ENCODE data around the gene RNF151.

RNF151 gene

DNA sequence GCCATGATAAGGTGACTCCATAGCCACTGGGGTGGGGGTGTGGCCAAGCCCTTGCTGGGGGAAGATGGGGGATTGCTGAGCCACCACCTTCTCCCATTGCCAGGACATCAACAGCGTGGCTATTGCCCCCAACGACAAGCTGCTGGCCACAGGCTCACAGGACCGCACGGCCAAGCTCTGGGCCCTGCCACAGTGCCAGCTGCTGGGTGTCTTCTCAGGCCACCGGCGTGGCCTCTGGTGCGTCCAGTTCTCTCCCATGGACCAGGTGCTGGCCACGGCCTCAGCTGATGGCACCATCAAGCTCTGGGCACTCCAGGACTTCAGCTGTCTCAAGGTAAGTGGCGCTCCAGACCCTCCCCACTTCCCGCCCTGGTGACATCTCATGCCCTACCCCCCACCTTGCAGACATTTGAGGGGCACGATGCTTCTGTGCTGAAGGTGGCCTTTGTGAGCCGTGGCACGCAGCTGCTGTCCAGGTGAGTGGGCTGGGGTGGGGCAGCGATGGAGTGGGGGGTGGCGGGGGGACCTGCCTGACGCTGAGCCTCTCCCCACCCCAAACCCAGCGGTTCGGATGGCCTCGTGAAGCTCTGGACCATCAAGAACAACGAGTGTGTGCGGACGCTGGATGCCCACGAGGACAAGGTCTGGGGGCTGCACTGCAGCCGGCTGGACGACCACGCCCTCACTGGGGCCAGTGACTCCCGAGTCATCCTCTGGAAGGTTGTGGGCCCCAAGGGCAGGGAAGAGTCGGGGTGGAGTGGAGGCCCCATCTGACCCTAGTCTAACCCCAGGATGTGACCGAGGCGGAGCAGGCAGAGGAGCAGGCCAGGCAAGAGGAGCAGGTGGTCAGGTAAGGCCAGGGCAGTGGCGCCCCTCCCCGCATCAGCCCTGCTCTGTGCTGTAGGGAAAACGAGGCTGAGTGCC is 10.6 kb downstream of the RNF151 start:
- no peak for DNase-seq (ENCODE audit: low spot score)

DNA sequence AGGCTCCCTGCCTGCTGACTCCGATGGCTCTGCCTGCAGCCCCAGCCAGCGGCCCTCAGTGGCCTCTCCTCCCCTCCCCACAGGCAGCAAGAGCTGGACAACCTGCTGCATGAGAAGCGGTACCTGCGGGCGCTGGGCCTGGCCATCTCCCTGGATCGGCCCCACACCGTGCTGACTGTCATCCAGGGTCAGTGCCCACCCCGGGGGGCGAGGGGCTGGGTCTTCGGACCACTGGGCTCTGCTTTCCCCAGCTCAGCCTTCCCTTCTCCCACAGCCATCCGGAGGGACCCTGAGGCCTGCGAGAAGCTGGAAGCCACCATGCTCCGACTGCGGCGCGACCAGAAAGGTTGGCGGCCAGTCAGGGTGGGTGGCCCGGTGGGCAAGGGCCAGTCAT is 11.2 kb downstream of the RNF151 start:
- DNase-seq (ENCODE audit: low spot score): no peak

DNA sequence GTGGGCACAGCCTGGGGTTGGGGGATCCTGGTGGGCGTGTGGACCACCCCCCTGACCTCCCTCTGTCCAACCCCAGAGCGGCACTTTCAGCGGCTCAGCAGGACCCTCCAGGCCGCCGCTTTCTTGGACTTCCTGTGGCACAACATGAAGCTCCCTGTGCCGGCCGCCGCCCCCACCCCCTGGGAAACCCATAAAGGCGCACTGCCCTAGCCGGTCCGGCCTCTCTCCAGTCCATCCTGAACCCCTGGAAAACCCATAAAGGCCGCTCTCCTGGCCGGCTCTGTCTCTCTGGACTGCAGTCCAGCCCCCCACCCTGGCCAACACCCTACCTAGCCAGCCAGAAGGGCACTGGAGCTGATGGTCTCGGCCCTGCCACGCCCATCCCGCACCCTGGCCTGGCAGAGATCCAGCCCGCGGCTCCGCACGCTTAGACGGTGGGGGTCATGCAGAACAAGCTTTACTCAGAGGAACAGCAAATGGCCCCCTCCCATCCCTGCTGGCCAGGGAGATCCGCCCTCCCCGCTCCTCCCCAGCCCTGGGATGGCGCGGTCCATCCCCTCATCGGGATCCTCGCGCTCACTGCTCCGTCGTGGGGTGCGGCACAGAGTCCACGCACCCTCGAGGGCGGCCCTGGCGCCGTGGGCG is 11.9 kb downstream of the RNF151 start:
- no peak for DNase-seq (ENCODE audit: low spot score)

DNA sequence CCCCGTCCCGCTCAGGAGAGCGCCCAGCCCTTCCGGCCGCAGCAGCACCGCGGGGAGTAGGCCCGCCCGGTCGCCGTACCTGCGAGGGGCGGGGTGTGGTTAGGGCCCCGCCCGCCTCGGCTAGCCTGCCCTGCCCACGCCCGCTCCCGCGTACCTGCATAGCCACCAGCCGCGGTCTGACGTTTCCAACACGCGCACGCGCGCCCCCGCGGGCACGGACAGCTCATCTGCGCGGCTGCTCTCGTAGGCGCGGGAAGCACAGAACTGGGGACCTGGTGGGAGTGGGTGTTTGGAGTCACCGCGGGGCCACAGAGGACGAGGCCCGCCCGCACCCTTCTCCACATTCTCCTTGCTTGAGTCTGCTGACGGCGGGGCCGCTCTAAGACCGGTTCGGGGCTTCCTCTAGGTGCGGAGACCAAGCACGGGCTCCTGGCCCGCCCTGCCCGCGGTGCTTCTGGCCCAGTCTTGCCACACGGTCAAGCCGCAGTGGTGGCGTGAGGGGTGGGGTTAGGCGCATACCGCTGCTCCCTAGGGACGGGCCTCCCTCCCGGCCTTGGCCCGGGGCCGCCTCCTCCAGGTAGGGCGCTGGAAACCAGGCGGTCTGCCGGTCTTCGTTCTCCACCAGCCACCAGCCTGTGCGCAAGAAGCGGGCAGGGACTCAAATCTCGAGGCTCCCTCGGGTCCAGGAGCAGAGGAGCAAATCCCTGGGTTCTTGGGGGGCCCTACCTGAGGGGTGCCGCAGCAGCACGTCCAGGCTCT is 12.8 kb downstream of the RNF151 start:
- no peak for DNase-seq (ENCODE audit: low spot score)

DNA sequence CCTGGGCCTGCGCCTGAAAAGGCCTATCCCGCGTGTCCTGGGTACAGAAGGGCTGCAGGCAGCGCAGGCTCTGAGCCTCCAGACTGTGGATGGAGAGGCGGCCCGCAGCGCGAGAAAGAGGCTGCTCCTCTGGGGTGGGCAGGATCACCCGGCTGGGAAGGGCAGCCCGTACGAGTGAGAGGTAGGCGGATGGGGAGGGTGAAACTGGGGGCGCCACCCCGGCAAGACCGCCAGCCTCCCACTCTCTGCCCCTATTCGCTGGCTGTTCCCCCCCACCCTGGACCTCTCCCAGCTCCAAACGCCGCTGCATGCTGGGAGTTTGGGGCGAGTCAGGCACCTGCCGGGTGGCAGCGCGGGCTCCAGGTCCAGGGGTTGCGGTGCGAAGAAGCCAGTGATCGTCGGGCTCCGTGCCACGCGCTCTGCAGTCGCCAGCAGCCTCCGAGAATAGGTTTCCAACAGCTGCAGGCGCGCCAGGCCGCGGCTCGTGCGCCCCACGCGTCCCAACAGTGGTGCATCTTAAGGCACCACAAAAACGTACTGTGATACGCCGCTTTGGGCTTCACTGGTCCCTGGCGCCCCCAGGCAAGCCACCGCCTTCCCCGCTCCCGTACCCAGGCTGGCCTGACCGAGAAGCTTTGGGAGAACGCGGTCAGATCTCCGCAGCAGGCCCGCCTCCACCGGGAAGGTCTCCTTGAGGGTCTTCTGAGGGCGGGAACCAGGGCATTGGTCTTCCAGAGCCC is 13.5 kb downstream of the RNF151 start:
- no peak for DNase-seq (ENCODE audit: low spot score)

DNA sequence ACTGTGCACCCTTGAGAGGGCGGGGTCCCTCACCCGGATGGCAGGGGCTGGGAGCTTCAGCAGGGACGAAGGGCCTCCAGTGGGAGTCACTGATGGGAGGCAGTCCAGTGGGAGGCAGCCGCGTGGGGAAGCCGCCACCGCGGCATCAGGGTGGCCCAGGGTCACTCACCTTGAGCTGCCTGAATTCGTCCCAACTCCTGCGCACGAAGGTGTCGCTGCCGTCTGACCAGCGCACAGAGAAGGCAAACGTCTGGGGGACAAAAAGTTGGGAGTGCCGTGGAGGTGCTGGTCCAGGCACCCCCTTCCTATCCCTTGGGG is 14.1 kb downstream of the RNF151 start:
- no peak for DNase-seq (ENCODE audit: low spot score)

DNA sequence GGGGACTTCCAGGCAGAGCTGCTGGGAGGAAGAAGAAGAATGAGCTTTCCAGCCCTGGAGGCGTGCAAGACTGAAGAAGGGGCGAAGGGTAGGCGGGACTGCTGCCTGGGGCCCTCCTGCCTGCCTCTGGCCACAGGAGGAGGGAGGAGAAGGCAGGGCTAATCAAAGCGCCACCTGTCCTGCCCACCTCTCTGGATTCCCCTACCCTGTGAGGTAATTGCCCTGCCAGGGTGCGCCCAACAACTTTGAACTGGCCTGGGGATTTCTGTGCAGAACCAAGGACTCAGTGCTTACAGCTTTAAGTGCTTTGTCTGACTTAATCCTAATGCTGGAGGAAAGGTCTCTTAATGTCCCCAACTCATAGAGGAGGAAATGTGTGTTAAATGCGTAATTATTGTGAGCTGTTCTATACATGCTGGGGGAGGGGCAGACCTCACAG is 14.8 kb downstream of the RNF151 start, which contains the start of gene NOXO1:
Gene NOXO1, minus strand, starts transcription at position 72 of the 439 bp plus-strand sequence. CDS start 290 bp downstream, outside the sequence.
- DNase-seq (ENCODE audit: low spot score): no peak

DNA sequence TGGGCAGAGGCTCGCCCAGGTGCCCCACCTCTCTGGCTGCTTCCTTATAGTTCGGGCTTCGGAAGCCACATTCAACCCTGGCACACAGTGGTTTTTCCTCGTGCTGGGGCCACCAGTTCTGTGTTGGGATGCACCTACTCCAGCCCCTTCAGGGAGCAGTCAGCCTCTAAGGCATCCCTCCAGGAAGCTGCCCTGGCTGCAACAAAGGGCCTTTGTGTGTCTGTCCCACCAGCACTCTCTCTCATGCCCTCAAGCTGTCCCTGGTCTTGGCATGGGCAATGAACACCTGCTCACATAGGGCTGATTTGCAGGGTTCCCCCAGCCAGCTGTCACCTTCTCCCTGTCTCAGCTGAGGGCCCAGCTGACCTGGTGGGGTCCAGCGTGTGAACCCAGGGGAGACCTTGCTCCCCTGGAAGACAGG is 15.4 kb downstream of the RNF151 start:
- DNase-seq (ENCODE audit: low spot score): no peak

DNA sequence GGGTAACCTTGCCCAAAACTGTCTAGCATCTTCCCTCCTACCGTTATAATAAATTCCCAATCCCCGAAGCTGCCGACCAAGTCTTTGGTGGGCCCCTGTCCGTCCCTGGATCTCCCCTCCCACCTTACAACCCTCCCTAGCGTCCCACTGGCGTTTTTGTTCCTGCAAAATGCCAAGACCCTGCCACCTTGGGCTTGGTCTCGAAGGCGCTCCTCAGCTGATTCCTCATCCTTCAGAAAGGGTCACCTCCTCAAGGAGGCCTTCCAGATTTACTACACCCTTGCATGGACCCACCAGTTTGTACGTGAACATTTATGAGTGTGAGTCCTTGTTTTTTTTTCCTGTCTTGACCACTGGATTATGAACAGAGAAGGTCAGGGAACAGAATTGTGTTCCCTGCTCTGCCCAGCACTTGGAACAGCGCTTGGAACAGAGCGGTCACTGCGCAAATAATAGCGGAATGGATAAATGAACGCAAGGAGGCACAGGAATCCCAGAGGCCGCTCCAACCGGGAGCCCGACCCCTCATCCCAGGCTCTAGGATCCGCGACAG is 16.4 kb downstream of the RNF151 start:
- DNase-seq (ENCODE audit: low spot score): no peak

DNA sequence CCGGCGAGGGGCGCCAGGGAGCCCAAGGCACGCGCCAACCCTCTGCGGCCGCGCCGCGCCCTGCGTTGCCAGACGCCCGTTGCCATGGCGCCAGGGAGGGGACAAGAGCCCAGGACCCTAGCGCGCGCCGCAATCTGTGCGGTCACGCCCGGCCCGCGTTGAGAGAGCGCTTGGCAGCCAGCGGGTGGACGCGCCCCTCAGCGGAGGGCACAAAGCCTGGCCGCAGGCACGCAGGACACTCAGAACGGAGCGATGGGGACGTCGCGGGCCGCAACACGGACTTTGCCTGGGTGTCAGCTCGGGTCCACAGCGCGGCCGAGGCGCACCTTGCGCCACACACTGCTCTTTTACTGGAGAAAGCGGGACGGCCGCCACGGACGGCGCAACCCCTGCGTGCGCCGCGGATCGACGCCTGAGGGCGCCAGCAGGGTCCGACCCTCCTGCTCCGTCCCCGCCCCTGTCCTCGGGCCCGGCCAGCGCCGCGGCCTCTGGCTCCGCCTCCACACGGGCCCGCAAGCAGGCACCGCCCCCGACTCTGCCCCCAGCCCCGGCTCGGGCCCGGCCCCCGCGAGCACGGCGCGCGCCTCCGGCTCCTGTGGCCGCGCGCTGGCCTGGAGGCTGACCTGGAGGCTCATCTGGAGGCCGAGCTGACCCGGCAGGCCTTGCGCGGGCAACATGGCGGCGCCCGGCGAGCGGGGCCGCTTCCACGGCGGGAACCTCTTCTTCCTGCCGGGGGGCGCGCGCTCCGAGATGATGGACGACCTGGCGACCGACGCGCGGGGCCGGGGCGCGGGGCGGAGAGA is 17.1 kb downstream of the RNF151 start, which contains the start of gene GFER:
Gene GFER, plus strand, starts transcription at position 650 of the 803 bp plus-strand sequence. Its CDS starts 26 bp downstream, at position 676.
- peak; percentile 75 for DNase-seq (ENCODE audit: low spot score)

DNA sequence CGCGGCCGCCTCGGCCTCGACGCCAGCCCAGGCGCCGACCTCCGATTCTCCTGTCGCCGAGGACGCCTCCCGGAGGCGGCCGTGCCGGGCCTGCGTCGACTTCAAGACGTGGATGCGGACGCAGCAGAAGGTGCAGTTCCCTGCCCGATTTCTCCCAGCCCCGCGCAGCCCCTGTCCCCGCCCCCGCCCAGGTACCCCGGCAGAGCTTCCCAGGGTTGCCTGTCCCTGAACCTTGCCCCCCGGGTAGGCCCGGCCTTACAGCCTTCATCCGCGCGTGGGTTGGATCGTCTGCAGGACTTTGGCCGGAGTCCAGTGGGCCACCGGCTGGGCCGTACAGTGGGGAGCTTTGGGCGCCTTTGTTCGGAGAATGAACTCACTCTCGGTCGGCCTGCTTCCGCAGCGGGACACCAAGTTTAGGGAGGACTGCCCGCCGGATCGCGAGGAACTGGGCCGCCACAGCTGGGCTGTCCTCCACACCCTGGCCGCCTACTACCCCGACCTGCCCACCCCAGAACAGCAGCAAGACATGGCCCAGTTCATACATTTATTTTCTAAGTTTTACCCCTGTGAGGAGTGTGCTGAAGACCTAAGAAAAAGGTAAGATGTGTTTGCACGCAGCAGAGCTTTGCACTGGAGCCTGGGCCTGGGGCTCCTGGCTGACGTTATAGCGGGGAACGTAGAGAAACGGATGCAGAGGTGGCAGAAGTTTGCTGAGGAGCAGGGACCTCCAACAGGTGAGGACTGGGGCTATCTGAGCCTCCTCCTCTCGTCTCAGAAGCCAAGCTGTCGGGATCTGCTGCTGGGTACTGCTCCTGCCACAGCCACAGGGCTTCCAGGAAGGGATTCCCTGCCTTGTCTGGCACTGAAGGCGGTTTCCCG is 17.9 kb downstream of the RNF151 start:
- DNase-seq (ENCODE audit: low spot score): no peak

DNA sequence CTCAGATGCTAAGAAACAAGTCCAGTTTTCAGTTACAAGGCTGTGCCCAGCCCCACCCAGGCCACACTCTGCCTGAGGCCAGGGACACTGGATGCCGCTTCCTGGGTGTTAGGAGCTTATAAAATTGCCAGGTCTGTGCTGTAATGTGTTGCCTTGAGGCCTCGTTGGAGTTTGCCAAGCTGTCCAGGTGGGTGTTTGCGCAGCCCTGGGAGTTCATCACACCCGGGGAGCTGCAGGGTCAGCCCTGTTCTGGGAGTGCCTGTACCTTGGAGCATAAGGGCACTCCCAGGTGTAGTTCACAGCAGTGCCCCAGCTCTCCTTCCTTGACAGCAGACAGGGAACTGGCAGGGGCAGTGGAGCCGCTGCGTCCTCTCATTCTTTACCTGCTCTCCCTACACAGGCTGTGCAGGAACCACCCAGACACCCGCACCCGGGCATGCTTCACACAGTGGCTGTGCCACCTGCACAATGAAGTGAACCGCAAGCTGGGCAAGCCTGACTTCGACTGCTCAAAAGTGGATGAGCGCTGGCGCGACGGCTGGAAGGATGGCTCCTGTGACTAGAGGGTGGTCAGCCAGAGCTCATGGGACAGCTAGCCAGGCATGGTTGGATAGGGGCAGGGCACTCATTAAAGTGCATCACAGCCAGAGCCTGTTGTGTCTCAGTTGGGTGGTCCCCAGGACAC is 19.0 kb downstream of the RNF151 start:
- DNase-seq (ENCODE audit: low spot score): no peak

DNA sequence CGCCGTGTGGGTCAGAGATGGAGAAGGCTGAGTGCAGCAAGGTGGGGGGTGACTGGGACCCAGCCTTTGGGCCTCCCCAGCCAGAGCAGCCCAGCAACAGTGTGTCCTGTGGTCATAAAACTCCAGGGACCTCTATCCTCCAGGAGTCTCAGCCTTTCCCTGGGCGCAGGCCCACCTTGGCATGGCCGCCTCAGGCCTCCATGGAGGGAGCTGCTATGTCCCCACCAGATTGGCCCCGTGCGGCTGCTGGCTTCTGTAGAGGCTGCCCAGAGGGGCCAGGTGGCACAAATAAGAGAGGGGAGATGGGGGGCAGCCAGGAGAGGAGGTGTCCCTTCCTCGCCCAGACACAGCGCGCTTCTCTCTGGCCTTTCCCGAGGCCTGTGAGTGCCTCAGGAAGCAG is 20.5 kb downstream of the RNF151 start:
- DNase-seq (ENCODE audit: low spot score): no peak

DNA sequence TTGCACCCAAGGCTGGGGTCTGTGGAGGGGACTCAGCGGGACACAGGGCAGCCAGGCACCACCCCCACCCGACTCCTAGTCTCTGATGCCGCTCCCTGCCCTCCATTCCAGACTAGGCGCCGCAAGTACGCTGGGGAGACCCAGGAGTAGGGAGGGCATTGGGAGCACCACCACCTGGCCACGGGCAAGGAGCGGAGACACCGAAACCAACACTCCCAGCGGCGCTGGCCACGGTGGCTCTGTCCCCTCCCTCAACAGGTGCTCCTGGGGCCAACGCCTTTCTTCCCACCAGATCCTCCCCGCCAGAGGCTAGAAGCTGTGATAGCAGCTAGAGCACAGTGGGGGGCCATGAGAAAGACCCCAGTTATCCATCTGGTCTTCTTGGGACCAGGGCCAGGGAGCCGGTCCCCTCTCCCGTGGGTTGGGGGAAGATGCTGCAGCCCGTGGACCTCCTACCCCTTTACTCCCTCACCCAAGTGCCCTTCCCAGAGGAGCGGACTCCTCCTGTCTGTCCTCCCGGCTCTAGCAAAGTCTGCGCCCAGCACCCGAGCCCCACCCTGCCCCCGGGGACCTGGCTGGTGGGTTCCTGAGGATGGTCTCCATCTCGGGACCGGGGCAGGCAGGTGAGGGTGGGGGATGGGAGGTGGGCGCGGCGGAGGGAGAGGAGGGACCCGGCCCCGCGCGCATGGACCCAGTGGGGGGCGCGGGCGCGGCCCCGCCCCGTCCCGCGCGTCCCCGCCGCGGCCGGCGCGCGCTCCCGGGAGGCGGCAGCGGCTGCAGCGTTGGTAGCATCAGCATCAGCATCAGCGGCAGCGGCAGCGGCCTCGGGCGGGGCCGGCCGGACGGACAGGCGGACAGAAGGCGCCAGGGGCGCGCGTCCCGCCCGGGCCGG is 22.8 kb downstream of the RNF151 start, which contains the start of gene SYNGR3:
Gene SYNGR3, plus strand, starts transcription at position 762 of the 892 bp plus-strand sequence. CDS start 133 bp downstream, outside the sequence.
- no peak for DNase-seq (ENCODE audit: low spot score)

DNA sequence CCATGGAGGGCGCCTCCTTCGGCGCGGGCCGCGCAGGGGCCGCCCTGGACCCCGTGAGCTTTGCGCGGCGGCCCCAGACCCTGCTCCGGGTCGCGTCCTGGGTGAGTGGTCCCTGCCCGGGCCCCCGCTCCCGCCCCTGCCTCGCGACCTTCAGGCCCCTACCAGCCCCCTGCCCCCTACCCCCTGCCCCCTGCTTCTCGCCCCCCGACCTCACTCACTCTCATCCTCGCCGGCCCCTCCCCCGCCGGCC is 23.4 kb downstream of the RNF151 start:
- DNase-seq (ENCODE audit: low spot score): no peak

DNA sequence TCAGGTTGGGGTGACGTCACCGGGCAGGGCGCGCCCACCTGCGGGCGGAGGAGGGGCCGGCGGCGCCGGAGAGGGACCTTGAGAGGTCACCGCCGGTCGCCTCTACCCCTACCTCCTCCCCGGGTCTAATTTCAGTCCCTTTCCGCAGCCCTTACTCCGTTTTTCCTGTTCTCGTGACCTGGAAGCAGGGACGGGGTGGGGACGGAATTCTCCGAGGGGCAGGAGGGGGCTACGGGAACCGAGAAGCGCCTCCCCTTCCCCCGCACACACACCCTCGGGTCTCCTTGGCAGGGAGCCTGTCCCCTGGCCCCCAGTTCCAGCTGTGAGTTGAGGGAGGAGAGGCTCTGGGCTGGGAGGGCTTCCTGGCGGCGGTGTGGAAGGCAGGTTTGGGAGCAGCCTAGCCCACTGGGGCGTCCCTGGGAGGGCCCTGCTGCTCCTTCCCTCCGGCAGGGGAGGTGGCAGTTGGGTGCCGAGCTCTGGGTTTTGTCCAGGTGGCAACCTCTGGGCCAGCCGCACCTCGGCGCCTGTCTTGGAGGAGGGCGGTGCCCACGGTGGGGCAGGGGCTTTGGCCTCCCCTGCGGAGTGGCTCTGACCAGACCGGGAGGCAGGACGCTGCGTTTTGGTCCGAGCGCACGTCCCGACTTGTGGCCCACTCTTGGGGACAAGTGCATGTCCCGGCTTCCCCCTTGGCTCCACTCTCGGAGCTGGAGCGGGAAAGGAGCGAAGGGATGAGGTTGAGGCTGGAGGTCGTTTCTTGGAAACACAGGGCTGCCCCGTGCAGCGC is 23.9 kb downstream of the RNF151 start:
- peak; percentile 42 for DNase-seq (ENCODE audit: low spot score)

DNA sequence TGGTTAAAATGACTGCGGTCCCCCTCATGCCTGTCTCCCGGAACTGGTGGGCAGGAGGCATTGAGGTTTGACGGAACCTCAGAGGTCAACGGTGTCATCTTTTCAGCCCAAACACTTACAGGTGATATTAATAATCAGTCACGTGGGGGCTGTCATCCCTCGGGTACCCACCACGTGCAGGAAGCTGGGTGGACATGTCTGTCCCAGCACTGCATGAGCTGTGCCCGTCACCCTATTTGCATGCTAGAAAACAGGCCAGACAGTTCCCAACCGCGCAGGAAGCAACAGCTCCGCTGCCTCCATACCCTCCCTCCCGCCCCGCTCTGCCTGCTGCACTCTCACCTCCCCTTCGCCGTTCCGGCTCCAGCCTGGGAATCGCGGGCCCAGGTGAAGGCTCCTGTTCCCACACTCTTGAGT is 24.5 kb downstream of the RNF151 start:
- peak; percentile 66 for DNase-seq (ENCODE audit: low spot score)
